ENCODE data around the gene UHMK1.
"Not testable (repeated sequence)": the region's sequence is repeated elsewhere in the genome, so short reads cannot be mapped to it uniquely, and the experiment has no call there.

GRCh38 chr1:162462425-162462824, 35.2 kb upstream of the UHMK1 start:
- TF ChIP-seq CTCF (IDR thresholded peaks at IDR 0.05; ENCODE audit: insufficient read depth, low read length); POLR2AphosphoS5 (IDR thresholded peaks at IDR 0.05; ENCODE audit: low read depth): not testable (repeated sequence)

Measured in HL-60 (cell line).